NCI-H1105 (cell line): ENCODE data around the gene SUN5.

ENCODE experiments used
- DNase-seq: peaks from one replicate; lab custom pipeline; 2025; lab: John Stamatoyannopoulos, UW

The SUN5 gene

DNA sequence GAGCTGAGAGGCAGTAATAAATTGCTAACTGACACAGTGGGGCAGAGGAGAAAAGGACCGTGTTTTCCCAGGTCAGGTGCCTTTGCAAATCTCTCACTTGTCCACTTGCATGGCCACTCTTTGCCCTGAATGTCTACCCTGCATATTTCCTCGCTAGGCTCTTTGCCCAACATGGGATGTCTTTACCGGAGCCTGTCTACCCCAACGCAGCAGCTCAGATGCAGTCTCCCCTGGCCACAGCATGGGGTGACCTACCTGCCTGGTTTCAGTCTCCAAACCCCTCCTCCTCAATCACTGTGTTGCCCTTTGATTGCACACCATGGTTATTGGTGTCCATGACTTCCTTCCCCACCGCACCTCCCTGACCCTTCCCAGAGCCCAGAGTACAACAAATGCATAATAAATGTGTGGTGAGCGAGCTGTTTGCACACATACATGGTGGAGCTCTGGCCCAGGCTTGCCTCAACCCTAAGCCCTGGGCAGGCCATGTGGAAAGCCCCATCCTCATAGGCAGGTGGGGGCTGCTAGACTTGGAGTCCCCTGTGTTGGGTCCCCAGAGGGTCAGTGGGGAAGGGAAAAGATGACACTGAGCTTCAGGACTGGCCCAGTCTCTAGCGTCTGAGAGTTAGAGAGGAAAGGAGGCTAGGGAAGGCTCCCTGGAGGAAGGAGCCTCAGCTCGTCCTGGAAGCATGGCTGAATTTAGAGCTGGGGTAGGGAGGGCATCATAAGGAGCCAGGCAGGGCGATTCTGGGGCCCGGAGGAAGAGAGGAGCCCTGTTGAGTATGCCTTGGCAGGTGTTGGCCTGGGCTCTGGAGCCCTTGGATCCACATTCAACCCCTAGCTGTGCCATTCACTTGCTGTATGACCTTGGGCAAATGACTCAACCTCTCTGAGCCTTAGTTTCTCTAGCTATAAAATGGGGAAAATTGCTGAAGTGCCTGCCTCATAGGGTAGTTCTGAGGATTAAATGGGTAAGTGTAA, 22.8 kb upstream of the SUN5 start:
- DNase-seq, result no peak

DNA sequence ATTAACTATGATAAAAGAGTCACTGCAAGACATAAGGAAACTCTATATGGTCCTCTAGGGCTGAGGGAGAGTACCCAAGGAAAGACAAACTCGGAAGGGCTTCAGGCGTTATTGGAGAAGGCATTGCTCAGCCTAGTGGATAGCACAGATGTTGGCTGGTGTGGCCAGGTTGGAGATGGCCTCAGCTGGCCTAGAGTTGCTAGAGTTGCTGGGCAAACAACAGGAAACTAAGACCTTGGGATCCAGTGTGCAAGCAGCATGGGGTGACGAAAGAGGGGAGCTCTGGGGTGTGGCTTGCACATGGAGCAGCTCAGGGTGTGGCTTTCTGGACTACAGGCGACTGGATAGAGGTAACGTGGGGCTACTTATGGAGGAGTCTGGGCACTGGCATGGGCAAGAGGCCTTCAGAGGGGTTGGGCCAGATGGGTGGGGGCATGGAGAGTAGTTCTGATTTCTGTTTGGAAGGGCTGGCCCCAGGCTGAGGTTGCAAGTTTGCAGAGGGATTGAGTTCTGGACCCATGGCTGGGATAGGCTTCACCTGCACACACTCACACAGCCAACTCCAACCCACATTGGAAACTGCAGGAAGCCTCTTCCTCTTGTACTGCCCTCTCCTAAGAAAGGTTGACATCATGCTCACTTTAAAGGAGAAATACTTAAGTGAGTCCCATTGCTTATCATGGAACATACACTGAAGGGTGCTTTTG, 22.0 kb upstream of the SUN5 start:
- no peak for DNase-seq

DNA sequence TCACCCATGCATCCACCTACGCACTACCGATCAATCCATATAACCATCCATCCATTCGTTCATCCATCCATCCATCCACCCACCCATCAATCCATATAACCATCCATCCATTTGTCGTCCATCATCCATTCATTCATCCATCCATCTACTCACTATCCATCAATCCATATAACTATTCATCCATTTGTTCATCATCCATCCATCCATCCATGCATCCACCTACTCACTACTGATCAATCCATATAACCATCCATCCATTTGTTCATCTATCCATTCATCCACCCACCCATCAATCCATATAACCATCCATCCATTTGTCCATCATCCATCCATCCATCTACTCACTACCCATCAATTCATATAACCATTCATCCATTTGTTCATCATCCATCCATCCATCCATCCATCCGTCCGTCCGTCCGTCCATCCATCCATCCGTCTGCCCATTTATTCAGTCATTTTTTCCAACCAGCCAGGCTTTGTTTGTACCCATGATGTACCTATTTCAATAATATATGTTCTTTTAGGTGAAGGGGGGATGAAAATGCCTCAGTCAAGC, 21.2 kb upstream of the SUN5 start:
- no peak for DNase-seq

DNA sequence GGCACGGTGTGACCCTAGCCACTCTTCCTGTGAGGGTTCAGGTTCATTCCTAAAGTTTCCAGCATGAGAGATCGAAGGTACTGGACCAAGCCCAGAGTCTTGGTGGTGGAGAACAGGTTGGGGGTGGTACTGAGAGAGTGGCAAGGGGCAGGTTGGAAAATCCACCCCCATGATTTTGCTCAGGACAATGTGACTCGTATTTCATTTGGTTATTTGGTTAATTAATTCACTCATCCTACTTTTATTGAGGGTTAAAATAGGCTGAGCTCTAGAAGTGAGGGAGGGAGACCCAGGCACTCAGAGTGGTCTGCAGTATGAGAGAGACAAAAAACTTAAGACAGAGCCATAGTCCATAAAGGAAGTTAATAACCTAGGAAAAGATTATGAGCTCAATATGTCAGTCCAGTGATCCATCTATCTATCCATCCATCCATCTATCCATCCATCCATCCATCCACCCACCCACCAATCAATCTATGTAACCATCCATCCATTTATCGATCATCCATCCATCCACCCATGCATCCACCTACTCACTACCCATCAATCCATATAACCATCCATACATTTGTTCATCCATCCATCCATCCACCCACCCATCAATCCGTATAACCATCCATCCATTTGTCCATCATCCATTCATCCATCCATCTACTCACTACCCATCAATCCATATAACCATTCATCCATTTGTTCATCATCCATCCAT, 20.5 kb upstream of the SUN5 start:
- DNase-seq, result no peak

DNA sequence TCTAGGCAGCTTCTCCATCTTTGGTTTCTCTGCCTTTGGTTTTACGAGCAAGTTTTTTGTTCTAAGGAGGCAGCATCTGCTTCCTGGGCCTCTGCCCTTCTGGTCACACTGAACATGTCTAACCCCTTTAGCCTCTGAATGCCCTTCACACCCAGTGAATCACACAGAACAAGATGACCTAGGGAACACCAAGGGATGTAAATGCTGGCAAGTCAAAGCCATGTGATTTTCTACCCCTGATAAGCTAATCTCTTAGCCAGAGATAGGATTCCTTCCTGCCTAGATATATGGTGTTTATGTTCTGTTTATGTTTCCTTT, 20.0 kb upstream of the SUN5 start:
- DNase-seq, result no peak

DNA sequence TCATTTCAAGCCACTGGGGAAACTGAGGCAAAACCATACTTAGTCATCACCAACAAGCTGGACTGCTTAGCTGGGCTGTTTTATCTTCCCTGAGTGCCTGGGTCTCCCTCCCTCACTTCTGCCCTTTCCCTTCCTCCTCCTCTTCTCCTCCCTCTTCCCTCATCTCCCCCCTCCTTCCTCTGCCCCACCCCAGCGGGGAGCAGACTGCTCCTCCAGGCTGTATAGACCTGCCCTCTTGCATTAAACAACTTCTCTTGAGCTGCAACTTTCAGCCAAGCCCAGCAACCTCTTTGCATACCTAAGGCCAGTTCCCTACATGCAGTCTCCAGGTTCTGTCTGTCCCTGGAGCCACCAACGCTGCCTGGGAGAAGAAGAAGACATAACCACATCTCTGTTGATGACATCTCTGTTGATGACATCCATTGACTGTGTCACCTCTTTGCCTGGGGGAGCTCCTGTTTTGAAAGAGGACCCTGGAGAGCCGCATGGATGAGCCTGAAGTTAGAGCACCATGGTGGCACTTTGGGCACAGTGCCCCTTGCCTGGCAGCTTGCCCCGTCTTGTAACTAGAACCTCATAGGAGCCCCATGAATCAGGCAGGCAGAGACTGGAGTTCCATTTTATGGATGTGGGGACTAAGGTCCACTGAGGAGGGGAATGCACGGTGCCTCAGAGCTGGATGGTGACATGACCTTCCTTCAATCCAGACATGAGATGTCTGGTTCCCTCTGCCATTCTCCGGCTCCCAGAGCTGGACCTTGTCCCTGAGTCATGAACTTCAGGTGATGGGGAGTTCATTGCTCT, 19.4 kb upstream of the SUN5 start:
- no peak for DNase-seq

DNA sequence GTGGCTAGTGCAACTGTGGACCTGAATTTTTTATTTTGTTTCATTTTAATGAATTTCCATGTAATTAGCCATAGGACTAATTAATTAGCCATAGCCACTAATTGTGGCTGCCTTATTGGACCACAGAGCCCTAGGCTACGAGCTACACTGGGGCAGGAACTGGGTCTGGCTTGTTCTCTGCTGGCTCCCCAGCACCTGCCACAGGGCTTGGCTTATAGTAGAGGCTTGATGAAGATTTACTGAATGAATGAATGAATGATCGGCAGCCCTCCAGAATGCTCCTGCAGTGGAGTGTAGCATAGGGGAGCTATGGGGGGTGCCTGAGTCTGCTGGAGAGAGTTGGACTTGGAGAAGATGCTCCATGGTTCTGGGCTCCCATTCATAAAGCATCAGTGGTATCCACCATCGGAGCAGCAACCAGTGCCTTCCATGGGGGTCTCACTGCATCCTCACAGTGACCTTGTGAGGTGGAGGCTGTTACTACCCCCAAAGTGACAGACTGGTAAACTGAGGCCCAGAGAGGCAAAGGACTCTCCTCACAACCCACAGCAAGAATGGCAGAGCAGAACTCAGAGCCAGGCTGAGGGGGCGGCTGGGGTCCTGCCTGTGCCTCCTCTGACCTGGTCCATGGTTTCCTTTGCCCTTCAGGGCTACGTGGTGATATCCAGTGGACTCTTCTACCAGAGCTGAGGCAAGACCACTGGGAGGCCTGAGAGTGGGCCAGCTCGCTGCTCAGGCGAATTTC, 18.6 kb upstream of the SUN5 start:
- DNase-seq, result no peak

DNA sequence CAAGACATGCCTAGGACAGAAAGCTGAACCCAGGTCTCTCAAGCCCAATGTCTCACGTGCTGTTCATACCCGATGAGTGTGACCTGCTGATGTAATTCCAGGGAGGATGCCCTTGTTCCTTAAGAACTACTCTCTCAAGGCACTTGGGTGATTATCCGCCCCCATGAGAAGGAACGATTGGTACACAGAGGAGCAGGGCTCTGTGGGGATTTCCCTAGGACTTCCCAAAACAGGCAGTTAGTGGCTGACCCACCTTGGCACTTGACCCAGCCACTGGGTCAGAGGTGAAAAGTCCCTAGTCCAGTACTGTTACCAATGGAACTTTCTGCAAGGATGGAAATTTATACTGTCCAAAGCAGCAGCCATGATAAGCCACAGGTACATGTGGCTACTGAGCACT, 18.1 kb upstream of the SUN5 start:
- no peak for DNase-seq

DNA sequence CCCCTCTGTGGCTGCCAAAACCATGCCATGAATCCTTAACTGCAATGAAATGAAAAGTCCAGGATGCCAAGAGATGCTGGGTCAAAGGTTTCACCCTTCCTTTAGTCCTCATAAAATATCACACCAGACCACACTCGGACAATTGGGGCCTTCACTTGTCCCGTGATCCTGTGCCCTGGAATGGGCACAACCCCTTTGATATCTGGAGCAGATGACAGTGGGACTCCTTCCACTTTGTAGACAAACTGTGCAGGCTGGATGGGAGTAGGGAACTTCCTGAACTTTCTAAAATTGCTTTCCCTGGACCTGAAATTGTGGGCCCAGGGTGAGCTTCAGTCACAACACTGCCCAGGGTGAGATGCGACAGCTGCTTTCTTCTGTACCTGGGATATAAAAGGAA, 17.6 kb upstream of the SUN5 start:
- no peak for DNase-seq

DNA sequence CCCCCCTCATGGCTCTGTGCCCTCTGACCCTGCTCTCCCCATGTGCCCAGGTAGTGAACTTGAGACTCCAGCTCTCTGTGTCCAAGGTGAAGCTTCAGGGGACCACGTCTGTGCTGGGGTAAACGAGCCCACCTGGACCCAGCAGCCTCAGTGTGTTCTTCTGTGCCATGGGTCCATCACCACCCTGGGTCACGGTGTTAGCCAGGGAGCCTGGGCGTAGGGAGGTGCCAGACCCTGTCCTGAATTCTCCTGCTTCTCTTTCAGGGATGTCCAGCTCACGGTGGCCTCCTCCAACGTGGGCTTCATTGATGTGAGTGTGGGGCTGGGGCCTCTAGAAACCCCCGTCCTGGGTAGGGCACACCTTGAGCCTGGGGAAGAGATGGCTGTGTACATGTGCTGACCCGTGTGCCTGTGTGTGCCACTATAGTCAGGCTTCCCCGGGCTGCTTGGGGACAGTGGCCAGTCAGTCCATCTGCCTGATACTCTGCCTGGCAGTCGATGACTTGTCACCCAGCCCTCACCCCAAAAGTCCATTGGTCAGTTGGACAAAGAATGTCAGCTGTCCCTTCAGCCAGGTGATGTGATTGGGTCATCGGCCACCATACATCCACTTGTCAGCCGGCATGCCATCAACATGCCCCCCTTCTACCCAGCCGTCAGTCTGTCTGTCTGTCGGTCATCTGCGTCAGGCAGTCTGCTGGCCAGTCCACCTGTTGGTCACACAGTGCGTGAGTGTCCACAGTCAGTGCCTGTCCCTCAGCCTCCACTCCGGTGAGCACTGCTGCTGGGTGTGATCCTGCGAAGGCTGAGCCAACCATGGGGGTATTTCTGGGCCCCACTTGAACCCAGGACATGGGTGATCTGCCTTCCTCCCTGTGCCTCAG, 16.3 kb upstream of the SUN5 start:
- DNase-seq, result no peak

DNA sequence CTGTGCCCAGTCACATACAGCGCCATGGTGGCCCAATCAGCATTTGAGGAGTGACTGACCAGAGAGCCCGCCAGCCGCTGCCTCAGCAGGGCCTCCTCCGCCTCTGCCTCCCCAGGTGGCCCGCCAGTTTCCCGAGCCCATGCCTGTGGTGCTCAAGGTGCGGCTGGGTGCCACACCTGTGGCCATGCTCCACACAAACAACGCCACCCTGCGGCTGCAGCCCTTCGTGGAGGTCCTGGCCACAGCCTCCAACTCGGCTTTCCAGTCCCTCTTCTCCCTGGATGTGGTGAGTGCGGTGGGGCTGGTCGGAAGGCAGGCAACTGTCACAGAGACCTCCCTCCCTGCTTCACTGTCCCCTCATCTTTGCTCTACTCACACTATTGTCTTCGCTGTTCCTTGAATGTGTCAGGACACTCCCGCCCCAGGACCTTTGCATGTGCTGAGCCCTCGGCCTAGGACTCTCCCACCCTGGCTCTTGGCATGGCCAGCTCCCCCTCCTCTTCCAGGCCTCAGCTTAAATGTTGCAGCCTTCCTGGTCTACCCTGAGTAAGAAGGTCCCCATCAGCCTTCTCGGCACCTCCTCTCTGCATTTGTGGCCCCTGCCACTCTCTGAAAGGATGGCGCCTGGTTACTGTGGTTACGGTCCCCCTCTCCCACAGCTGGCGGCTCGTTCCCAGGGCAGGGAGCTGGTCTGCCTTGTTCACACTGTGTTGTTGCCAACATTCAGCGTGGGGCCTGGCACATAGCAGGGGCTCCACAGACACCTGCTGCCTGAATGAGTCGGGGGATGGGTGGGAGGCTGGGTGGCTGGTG, 15.4 kb upstream of the SUN5 start:
- no peak for DNase-seq

DNA sequence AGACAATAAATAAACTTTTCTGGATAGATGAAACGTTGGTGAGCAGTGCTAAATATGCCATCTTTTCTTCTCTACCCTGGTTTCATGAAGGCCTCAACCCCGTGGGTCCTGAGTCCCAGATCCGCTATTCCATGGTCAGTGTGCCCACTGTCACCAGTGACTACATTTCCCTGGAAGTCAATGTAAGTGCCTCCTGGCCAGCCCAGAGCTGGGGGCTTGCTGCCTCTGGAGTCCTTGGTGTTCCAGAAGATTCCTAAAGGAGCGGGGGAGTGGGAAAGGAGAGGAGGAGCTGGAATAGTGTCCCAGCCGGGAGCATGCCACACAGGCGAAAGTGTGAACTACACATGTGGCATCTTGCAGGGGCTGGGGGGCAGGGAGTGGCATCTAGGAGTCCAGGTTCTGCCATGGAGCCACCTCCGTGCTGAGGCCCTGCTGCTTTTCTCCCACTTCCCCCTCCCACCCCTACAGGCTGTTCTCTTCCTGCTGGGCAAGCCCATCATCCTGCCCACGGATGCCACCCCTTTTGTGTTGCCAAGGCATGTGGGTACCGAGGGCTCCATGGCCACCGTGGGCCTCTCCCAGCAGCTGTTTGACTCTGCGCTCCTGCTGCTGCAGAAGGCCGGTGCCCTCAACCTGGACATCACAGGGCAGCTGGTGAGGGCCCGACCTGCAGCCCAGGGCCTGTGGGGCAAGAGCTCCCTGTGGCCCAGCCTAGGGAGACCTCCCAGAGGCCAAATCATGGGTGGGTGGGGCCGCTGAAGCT, 14.1 kb upstream of the SUN5 start:
- DNase-seq, result no peak

DNA sequence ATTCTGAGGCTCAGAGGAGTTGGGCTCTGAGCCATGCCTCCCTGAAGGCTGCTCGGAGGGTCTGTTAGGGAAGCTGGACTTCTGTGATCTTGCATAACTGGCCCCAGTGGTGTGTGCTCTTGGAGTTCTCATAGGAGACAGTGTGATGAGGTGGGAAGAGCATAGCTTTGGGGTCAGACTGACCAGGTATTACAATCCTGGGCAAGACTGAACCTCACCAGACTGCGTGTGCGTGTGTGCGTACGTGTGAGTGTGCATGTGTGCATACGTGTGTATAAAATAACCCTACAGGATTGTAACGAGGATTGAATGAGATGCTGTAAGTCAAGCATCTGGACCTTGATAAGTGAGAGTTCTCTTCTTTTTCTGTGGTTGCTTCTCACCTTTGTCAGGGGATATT, 13.3 kb upstream of the SUN5 start:
- DNase-seq, result no peak

DNA sequence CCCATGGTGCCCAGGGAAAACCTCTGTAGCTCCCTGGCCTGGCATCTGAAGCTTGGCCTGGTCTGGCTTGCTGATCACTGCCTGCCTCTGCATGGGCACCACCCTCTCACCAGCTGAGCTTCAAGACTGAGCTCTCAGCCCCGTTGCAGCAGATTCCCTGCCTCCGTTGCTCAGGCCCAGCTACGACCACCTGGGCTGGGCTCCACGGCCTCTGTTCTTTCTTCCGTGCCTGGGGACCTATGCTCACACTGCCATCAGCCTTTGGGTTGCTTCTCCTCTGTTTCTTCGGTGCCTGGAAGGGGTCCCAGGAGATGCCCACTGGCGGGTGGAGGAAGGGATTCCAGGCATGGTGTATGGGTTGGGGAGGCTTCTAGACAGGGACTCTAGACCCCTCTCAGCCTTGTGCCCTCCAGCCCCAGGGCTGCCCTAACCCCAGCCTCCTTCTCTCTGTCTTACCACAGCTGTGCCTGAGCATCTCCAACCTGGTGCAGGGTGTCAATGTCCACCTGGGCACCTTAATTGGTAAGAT, 12.4 kb upstream of the SUN5 start:
- no peak for DNase-seq

DNA sequence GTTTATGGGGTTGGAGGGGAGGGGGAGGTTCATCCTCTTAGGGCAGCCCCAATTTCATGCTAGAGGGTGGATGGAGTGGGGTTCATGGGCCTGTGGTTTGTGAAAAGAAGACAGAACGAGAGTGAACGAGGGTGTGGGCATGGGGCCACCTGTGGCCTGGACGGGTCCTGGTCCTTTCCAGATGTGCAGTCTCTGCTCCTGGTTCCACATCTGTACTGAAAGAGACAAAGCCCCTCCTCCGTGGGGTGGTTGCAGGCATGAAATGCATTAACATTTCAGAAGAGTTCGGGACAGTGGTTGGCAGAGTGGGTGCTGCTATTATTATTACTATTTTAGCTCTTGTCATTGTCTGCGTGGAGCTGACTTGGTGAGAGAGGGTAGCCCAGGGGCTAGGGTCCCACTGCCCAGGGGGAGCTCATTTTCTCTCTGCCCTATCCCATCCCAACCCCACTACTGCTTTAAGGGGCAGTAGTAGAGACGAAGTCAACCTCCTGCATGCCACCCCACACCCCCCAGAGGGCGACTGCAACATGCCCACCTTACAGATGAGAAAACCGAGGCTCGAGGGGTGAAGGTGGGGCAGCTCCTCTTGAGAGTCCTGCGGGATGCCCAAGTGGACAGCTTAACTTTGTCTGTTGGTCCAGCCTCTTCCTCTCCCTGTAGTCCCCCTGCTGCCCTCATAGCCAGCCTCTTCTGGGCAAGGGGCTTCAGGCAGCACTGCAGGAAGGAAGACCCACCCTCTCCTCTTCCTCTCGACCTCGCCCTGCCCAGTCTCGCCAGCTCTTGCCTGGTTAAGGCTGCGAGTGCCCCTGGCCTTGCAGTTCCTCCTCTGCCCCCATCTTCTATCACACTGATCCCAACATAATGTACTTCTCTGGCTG, 11.7 kb upstream of the SUN5 start:
- no peak for DNase-seq

DNA sequence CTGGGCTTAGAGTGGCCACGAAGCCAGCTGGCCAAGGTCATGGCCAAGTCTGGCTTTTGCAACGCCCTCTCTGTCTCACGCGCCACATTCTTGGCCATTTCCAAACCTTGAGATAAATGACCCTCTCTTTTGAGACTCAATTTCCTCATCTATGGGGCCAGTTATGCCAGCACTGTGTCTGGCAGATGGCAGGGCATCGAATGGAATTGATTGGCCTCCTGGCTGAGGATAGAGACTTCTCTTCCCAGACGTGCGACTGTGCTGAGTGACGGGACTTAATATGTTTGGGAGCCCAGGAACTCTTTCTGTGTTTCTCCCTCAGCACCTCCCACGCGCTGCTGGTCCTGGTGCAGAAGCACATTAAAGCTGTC, 10.9 kb upstream of the SUN5 start:
- DNase-seq, result no peak
